ENCODE measurements around the gene BCR. TPM values are rescaled to one million over a fixed set of nuclear protein-coding genes. Genes with fewer than 3 reads are reported as not detected.

Gene BCR
- total and polyA plus RNA-seq, 2 of the 13 experiments (the other 11 are each of a cell fraction or from before 2014, with no cell fraction given): 19.9 to 33.6 TPM

- Histone ChIP-seq H3K4me2 (ENCODE audit: low read depth, low read length) (no peak overlapping the region), H3K4me1 (ENCODE audit: insufficient read depth, low read length) (no peaks in the 10 kb centered on the region), H3K9ac (ENCODE audit: insufficient read depth, low read depth, low read length) (no peak overlapping the region), H3K36me3 (replicated peaks in 1 of 2; ENCODE audit: control insufficient read depth in 1 of 2, insufficient read depth in 2 of 2, low read length in 2 of 2) (no peaks in the 10 kb centered on the region), H2AFZ (ENCODE audit: low read length) (no peak overlapping the region), H3K79me2 (ENCODE audit: insufficient read depth, low read length) (no peaks in the 10 kb centered on the region), H4K20me1 (ENCODE audit: insufficient read depth, low read length) (no peaks in the 10 kb centered on the region), H3K4me3 (replicated peaks in 1 of 3; ENCODE audit: insufficient read depth in 1 of 3, low read depth in 2 of 3, low read length in 3 of 3) (no peak overlapping the region), H3K27ac (ENCODE audit: extremely low read length, insufficient read depth, low read length) (no peak overlapping the region), H3K9me3 (ENCODE audit: low read length) (no peaks in the 10 kb centered on the region), H3K27me3 (ENCODE audit: control insufficient read depth in 1 of 2, insufficient read depth in 2 of 2, low read length in 2 of 2) (peaks cover 0 to 21% of the 10 kb centered on the region in 2 experiments; a peak in 2 of 5 replicates)
- peak; percentile 55 for TF ChIP-seq ZNF629 (CRISPR knock-in tag; conservative IDR thresholded peaks at IDR 0.05)
- no peak for TF ChIP-seq MED8 (CRISPR knock-in tag; IDR thresholded peaks at IDR 0.05; ENCODE audit: insufficient replicate concordance)
- TF ChIP-seq TOE1 (CRISPR knock-in tag; IDR thresholded peaks at IDR 0.05): no peak
- CTCF ChIA-PET (ENCODE audit: low intra/inter-chr PET ratio, low total read pairs): no interaction called here
- in situ Hi-C loops (cut with HindIII; ENCODE audit: extremely low pct_ligation_motif_present, low pct_unique_long_range_greater_than_20kb): no loop called here
- DNase-seq (ENCODE audit: low spot score): no peak
- POLR2A ChIA-PET: no interaction called here
- no peak for FAIRE-seq
- intact Hi-C loops (cut with micrococcal nuclease; ENCODE audit: unreplicated experiment): no loop called here
- no TSS peak for BruUV-seq (replicated peaks)
- 9% methylated on average over 4 of the region's 5 CpGs for WGBS (ENCODE audit: low lambda C conversion rate)
- ATAC-seq: no peak
Measured at GRCh38 chr22:23359583-23360123, 179.3 kb downstream of the BCR start.

- ChIA-PET POLR2A (no interaction called here), CTCF (ENCODE audit: low intra/inter-chr PET ratio, low total read pairs) (no interaction called here)
- H4K20me1 ChIP-seq (ENCODE audit: insufficient read depth, low read length): no peaks in the 10 kb centered on the region
- H3K27me3 ChIP-seq (ENCODE audit: control insufficient read depth in 1 of 2, insufficient read depth in 2 of 2, low read length in 2 of 2): peaks cover 0 to 2% of the 10 kb centered on the region in 2 experiments; a peak in 1 of 5 replicates
- no peak overlapping the region for H2AFZ ChIP-seq (ENCODE audit: low read length)
- no peak overlapping the region for H3K27ac ChIP-seq (ENCODE audit: extremely low read length, insufficient read depth, low read length)
- in situ Hi-C loops (cut with HindIII; ENCODE audit: extremely low pct_ligation_motif_present, low pct_unique_long_range_greater_than_20kb): no loop called here
- H3K9ac ChIP-seq (ENCODE audit: insufficient read depth, low read depth, low read length): no peak overlapping the region
- no peak for ATAC-seq
- no peak for FAIRE-seq
- no peak overlapping the region for H3K4me2 ChIP-seq (ENCODE audit: low read depth, low read length)
- intact Hi-C loops (cut with micrococcal nuclease; ENCODE audit: unreplicated experiment): no loop called here
- H3K36me3 ChIP-seq (replicated peaks in 1 of 2; ENCODE audit: control insufficient read depth in 1 of 2, insufficient read depth in 2 of 2, low read length in 2 of 2): no peaks in the 10 kb centered on the region
- H3K79me2 ChIP-seq (ENCODE audit: insufficient read depth, low read length): no peaks in the 10 kb centered on the region
- no peak overlapping the region for H3K4me3 ChIP-seq (replicated peaks in 1 of 3; ENCODE audit: insufficient read depth in 1 of 3, low read depth in 2 of 3, low read length in 3 of 3)
- H3K4me1 ChIP-seq (ENCODE audit: insufficient read depth, low read length): no peaks in the 10 kb centered on the region
- DNase-seq (ENCODE audit: low spot score): no peak
- no TSS peak for BruUV-seq (replicated peaks)
- H3K9me3 ChIP-seq (ENCODE audit: low read length): no peaks in the 10 kb centered on the region
- TF ChIP-seq ZNF678 (CRISPR knock-in tag; IDR thresholded peaks at IDR 0.05): no peak
- no peak for TF ChIP-seq HNF1A (IDR thresholded peaks at IDR 0.05; ENCODE audit: low read depth)
- TF ChIP-seq HNF1A (CRISPR knock-in tag; IDR thresholded peaks at IDR 0.05; ENCODE audit: borderline replicate concordance): no peak
- TF ChIP-seq GATA4 (IDR thresholded peaks at IDR 0.05; ENCODE audit: borderline replicate concordance, low read depth): no peak
- no peak for TF ChIP-seq NR1H2 (CRISPR knock-in tag; IDR thresholded peaks at IDR 0.05; ENCODE audit: borderline replicate concordance, low read depth)
- no peak for TF ChIP-seq ATF1 (CRISPR knock-in tag; IDR thresholded peaks at IDR 0.05)
- TF ChIP-seq ZNF234 (CRISPR knock-in tag; conservative IDR thresholded peaks at IDR 0.05): no peak
- no peak for TF ChIP-seq ZSCAN9 (CRISPR knock-in tag; IDR thresholded peaks at IDR 0.05; ENCODE audit: borderline replicate concordance)
- no peak for TF ChIP-seq BCL3 (CRISPR knock-in tag; IDR thresholded peaks at IDR 0.05)
- no peak for TF ChIP-seq HINFP (CRISPR knock-in tag; IDR thresholded peaks at IDR 0.05; ENCODE audit: low read depth)
Measured at GRCh38 chr22:23361676-23362075, 181.4 kb downstream of the BCR start.
